ENCODE results near the gene CAB39L.

CAB39L gene

DNA sequence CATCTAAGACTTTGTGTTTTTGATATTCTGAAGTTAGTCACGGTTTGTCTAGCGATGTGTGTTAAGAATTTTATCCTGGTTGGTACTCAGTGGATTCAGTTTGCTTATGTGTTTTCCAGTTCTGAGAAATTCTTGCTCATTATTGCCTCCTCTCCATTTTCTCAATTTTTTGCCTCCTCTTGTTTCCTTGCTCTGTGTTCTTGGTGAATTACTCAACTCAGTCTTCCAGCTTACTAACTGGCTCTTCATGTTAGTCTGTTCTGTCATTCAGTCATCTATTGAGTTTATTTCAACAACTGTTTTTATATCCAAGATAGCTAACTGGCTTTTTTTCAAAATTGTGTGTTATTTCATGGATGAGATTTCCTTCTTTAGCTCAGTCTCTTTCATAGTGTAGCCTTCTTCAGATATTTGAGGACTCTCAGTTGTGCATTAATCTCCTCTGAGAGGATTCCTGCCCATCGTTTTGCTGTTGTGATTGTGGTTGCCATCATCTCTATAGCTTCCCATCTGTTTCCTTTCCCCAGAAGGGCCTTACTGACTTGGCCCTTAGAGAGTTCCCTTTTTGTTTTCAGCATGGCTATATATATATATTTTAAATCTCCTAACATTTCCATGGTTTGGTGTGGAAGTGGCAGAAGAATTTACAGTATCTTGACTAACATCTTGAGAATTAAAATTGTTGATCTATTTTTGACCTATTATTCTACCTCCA is 6.4 kb upstream of the CAB39L start:
- no peaks in the 10 kb centered on the region for H3F3A ChIP-seq (ENCODE audit: low read depth)
- no peaks in the 10 kb centered on the region for H3K27me3 ChIP-seq (ENCODE audit: insufficient read depth, low read length, poor library complexity, severe bottlenecking)
- H3K4me2 ChIP-seq (ENCODE audit: low read depth, low read length, poor library complexity, severe bottlenecking): peak overlapping the region; percentile 48
- peak overlapping the region; percentile 17 for H3K9ac ChIP-seq (ENCODE audit: low read depth, low read length, poor library complexity, severe bottlenecking)
- H2AFZ ChIP-seq (ENCODE audit: low read length): no peak overlapping the region
- no peaks in the 10 kb centered on the region for H3K9me3 ChIP-seq (ENCODE audit: insufficient read depth, low read depth, low read length)
- TF ChIP-seq EZH2phosphoT487 (IDR thresholded peaks at IDR 0.05; ENCODE audit: borderline replicate concordance): no peak
- TF ChIP-seq, protein P1, sequence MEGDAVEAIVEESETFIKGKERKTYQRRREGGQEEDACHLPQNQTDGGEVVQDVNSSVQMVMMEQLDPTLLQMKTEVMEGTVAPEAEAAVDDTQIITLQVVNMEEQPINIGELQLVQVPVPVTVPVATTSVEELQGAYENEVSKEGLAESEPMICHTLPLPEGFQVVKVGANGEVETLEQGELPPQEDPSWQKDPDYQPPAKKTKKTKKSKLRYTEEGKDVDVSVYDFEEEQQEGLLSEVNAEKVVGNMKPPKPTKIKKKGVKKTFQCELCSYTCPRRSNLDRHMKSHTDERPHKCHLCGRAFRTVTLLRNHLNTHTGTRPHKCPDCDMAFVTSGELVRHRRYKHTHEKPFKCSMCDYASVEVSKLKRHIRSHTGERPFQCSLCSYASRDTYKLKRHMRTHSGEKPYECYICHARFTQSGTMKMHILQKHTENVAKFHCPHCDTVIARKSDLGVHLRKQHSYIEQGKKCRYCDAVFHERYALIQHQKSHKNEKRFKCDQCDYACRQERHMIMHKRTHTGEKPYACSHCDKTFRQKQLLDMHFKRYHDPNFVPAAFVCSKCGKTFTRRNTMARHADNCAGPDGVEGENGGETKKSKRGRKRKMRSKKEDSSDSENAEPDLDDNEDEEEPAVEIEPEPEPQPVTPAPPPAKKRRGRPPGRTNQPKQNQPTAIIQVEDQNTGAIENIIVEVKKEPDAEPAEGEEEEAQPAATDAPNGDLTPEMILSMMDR (conservative IDR thresholded peaks at IDR 0.05; ENCODE audit: low read length): no peak
- H4K20me1 ChIP-seq (ENCODE audit: insufficient read depth, low read length, poor library complexity, severe bottlenecking): no peaks in the 10 kb centered on the region
- no peaks in the 10 kb centered on the region; the same call in 1 of the 2 replicates for H3K36me3 ChIP-seq (ENCODE audit: insufficient read depth, low read length)
- peaks cover 52% of the 10 kb centered on the region for H3K79me2 ChIP-seq (ENCODE audit: insufficient read depth, low read length)
- H3K4me3 ChIP-seq (ENCODE audit: low read length, poor library complexity, severe bottlenecking): peak overlapping the region; percentile 16
- H3K4me1 ChIP-seq (ENCODE audit: insufficient read depth, low read length, poor library complexity, severe bottlenecking): peaks cover 53% of the 10 kb centered on the region
- no peaks in the 10 kb centered on the region for H3K9me2 ChIP-seq (replicated peaks; ENCODE audit: low read depth, low read length)

DNA sequence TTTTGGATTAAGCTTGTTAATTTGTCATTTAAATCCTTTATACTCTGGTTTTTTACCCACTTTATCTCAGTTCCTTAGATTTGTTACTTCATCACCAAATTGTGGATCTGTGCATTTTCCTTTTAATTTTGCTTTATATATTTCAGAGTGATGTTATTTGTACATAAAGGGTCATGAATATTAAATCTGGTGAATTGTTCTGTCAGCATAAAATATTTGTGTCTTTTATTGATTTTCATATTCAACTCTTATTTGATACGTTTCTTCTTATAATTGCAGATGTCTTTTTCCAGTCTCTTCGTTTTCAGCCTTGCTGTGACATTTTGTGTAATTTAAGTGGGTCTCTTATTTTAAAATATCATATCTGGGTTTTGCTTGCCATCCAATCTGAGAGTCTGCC is 4.9 kb upstream of the CAB39L start:
- H3K9me3 ChIP-seq (ENCODE audit: insufficient read depth, low read depth, low read length): no peaks in the 10 kb centered on the region
- H3K4me3 ChIP-seq (ENCODE audit: low read length, poor library complexity, severe bottlenecking): peak overlapping the region; percentile 88
- peak overlapping the region; percentile 87 for H3K4me2 ChIP-seq (ENCODE audit: low read depth, low read length, poor library complexity, severe bottlenecking)
- H3K9ac ChIP-seq (ENCODE audit: low read depth, low read length, poor library complexity, severe bottlenecking): peak overlapping the region; percentile 39
- H2AFZ ChIP-seq (ENCODE audit: low read length): no peak overlapping the region
- peaks cover 57% of the 10 kb centered on the region for H3K79me2 ChIP-seq (ENCODE audit: insufficient read depth, low read length)
- H4K20me1 ChIP-seq (ENCODE audit: insufficient read depth, low read length, poor library complexity, severe bottlenecking): no peaks in the 10 kb centered on the region
- peaks cover 46% of the 10 kb centered on the region for H3K4me1 ChIP-seq (ENCODE audit: insufficient read depth, low read length, poor library complexity, severe bottlenecking)
- no peaks in the 10 kb centered on the region for H3K27me3 ChIP-seq (ENCODE audit: insufficient read depth, low read length, poor library complexity, severe bottlenecking)
- H3K9me2 ChIP-seq (replicated peaks; ENCODE audit: low read depth, low read length): no peaks in the 10 kb centered on the region
- peaks cover 7% of the 10 kb centered on the region; the same call in 1 of the 2 replicates for H3F3A ChIP-seq (ENCODE audit: low read depth)
- no peak for TF ChIP-seq EZH2phosphoT487 (IDR thresholded peaks at IDR 0.05; ENCODE audit: borderline replicate concordance)
- TF ChIP-seq, protein P1 (conservative IDR thresholded peaks at IDR 0.05; ENCODE audit: low read length): no peak
- H3K36me3 ChIP-seq (ENCODE audit: insufficient read depth, low read length): no peaks in the 10 kb centered on the region; the same call in 1 of the 2 replicates

DNA sequence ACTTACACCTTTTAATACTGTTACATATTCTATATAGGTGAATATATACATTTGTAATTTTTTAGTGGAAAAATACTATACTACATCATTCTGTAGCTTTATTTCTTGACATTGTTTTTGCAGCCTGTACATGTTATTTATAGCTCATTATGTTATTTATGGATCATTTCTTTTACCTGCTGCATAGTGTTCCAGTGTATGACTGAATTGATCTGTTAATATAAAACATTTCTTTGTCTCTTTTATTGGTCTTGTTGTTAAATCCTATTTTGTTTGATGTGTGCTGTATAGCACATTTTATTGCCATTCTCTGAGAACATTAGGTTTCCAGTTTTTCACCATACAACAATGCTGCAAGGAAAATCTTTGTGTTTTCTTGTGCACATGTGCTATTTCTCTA is 2.6 kb upstream of the CAB39L start:
- Histone ChIP-seq H3K9me2 (replicated peaks; ENCODE audit: low read depth, low read length) (no peaks in the 10 kb centered on the region), H2AFZ (ENCODE audit: low read length) (no peak overlapping the region), H3K4me2 (ENCODE audit: low read depth, low read length, poor library complexity, severe bottlenecking) (peak overlapping the region; percentile 87), H3K79me2 (ENCODE audit: insufficient read depth, low read length) (peaks cover 63% of the 10 kb centered on the region), H3K27me3 (ENCODE audit: insufficient read depth, low read length, poor library complexity, severe bottlenecking) (no peaks in the 10 kb centered on the region), H3K36me3 (ENCODE audit: insufficient read depth, low read length) (no peaks in the 10 kb centered on the region), H3K9ac (ENCODE audit: low read depth, low read length, poor library complexity, severe bottlenecking) (peak overlapping the region; percentile 39), H4K20me1 (ENCODE audit: insufficient read depth, low read length, poor library complexity, severe bottlenecking) (no peaks in the 10 kb centered on the region), H3K4me3 (ENCODE audit: low read length, poor library complexity, severe bottlenecking) (peak overlapping the region; percentile 88), H3K9me3 (ENCODE audit: insufficient read depth, low read depth, low read length) (no peaks in the 10 kb centered on the region), H3K4me1 (ENCODE audit: insufficient read depth, low read length, poor library complexity, severe bottlenecking) (peaks cover 51% of the 10 kb centered on the region), H3F3A (ENCODE audit: low read depth) (peaks cover 7% of the 10 kb centered on the region; the same call in 1 of the 2 replicates)
- no peak for TF ChIP-seq EZH2phosphoT487 (IDR thresholded peaks at IDR 0.05; ENCODE audit: borderline replicate concordance)
- TF ChIP-seq, protein P1 (conservative IDR thresholded peaks at IDR 0.05; ENCODE audit: low read length): no peak
